MCF 10A (cell line): ENCODE measurements around the gene FAM221B. TPM values are rescaled to one million over a fixed set of nuclear protein-coding genes. Genes with fewer than 3 reads are reported as not detected.
A peak's percentile ranks its signal among the peaks of the same experiment; 100 is the strongest.

Experiments used
- BruUV-seq: library from RNA; stranded (reverse); fragments of 400-500 nt; replicated peaks from 2 replicates; lab custom pipeline; 2021; lab: Mats Ljungman, UMichigan
- CTCF ChIA-PET: fragments of 300-600 bp; sonication (Branson Sonifier 250); formaldehyde crosslinking; extraction: SDS; loops from one replicate; lab custom pipeline; 2021; ENCODE audit warnings: antibody characterized with exemption, inconsistent platforms; lab: Yijun Ruan, JAX
- POLR2A ChIA-PET: fragments of 300-600, 350-650 bp; sonication (Branson Sonifier 250); formaldehyde crosslinking; extraction: SDS; loops from one replicate; lab custom pipeline; 2020; ENCODE audit warnings: antibody characterized with exemption, inconsistent platforms; lab: Yijun Ruan, JAX
- DNase-seq: peaks from one replicate; pipeline ENCODE4 v3.0.0-alpha.2; 2018; ENCODE audit not compliant: unreplicated experiment
- H3K27ac Mint-ChIP-seq: one replicate; pipeline ENCODE4 v1.8.0; 2022; ENCODE audit warnings: mild to moderate bottlenecking, low read depth, mixed read lengths; ENCODE audit not compliant: unreplicated experiment
- H3K27me3 Mint-ChIP-seq: one replicate; pipeline ENCODE4 v1.8.0; 2022; ENCODE audit warnings: mixed read lengths; ENCODE audit not compliant: insufficient read depth, unreplicated experiment
- H3K36me3 Mint-ChIP-seq: one replicate; pipeline ENCODE4 v1.8.0; 2022; ENCODE audit warnings: mild to moderate bottlenecking, moderate library complexity, mixed read lengths; ENCODE audit not compliant: insufficient read depth, unreplicated experiment
- H3K4me1 Mint-ChIP-seq: one replicate; pipeline ENCODE4 v1.8.0; 2022; ENCODE audit warnings: mixed read lengths; ENCODE audit not compliant: insufficient read depth, unreplicated experiment
- H3K4me3 Mint-ChIP-seq: one replicate; pipeline ENCODE4 v1.8.0; 2022; ENCODE audit warnings: mild to moderate bottlenecking, moderate library complexity, mixed read lengths; ENCODE audit not compliant: unreplicated experiment
- H3K9me3 Mint-ChIP-seq: one replicate; pipeline ENCODE4 v1.8.0; 2022; ENCODE audit warnings: mixed read lengths; ENCODE audit not compliant: unreplicated experiment
- CTCF ChIP-seq: fragments of 200-600 bp; IDR thresholded peaks from one replicate; pipeline ENCODE4 v1.8.0; 2022; ENCODE audit warnings: antibody characterized with exemption, mild to moderate bottlenecking; ENCODE audit not compliant: unreplicated experiment
- intact Hi-C: fragments of 100-400 bp; cut with micrococcal nuclease; formaldehyde crosslinking; loops from 2 replicates; pipeline ENCODE4 v1.14.1; 2022
- total RNA-seq: library from RNA; stranded (reverse); gene quantifications from 2 replicates; pipeline ENCODE4 v1.2.3, GENCODE V29; 2022

FAM221B gene
- total RNA-seq, 1 experiment from 2014 or later = not detected

- no peaks in the 10 kb centered on the region for H3K9me3 Mint-ChIP-seq
- ChIA-PET CTCF (interaction anchor here (1.1 to 3.3 kb wide), 5 partner anchors 10 to 177 kb away, joined by 3 to 20 read pairs (median 5); no protein-coding TSS in a partner anchor), POLR2A (interaction anchor here (0.7 to 1.7 kb wide), 3 partner anchors 9 to 17 kb away, joined by 3 to 5 read pairs (median 5); no protein-coding TSS in a partner anchor)
- DNase-seq = no peak
- H3K27ac Mint-ChIP-seq = no peak overlapping the region
- H3K27me3 Mint-ChIP-seq = no peaks in the 10 kb centered on the region
- BruUV-seq = no TSS peak
- intact Hi-C loops = no loop called here
- no peak for TF ChIP-seq CTCF
- H3K4me1 Mint-ChIP-seq = no peaks in the 10 kb centered on the region
- no peak overlapping the region for H3K4me3 Mint-ChIP-seq
- H3K36me3 Mint-ChIP-seq = peaks cover 13% of the 10 kb centered on the region
Measured at GRCh38 chr9:35778496-35778895, 50.0 kb downstream of the FAM221B start.

GRCh38 chr9:35776018-35776417 lies 52.5 kb downstream of the FAM221B start:
- Mint-ChIP-seq H3K4me3 (no peak overlapping the region), H3K27me3 (no peaks in the 10 kb centered on the region), H3K36me3 (peaks cover 10% of the 10 kb centered on the region), H3K4me1 (no peaks in the 10 kb centered on the region), H3K9me3 (no peaks in the 10 kb centered on the region), H3K27ac (no peak overlapping the region)
- POLR2A ChIA-PET = interaction anchor here (0.9 to 1.2 kb wide), 2 partner anchors 44 to 114 kb away, joined by 3 to 4 read pairs; partner anchors contain the start of genes CREB3 and TLN1
- BruUV-seq = no TSS peak
- CTCF ChIA-PET = interaction anchor here (0.6 to 2.1 kb wide), 8 partner anchors 13 to 948 kb away, joined by 3 to 15 read pairs (median 4); partner anchors contain the start of gene PIGO
- no peak for TF ChIP-seq CTCF
- intact Hi-C loops = no loop called here
- DNase-seq = no peak

DNA sequence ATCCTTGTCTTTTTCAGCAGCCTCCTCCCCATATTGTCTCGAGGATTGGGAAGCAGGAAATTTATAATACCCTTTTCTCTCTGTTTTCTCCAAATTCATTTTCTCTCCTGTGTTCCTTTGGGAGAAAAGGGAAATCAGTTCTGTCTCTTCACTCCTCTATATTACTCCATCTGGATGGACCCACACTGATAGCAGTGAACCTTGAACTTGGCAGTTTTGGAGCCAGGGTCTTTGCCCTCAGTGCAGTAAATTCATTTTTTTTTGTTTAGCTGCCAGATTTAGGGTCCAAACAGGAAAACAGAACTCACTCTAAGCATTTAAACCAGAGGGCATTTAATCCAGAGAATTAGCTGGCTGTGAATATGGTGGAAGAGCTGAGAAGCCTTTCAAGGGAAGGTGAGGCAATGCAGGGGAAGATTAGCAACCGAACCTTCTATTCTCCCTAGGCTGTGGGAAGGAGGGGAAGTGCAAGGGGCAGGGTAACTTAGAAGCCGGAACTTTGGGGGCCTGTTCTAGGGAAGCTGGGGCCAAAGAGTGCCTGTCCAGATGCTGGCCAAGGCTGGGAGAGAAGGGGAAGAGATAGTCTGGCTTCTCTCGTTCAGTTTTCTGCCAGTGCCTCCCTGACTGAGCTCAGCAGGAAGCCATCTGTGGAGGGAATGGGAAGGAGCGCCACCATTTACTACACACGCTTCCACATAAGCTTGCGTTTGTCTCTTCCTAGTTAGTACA lies 53.5 kb downstream of the FAM221B start:
- ChIA-PET POLR2A (interaction anchor here (0.9 to 1.3 kb wide), 3 partner anchors 25 to 115 kb away, joined by 3 to 5 read pairs (median 4); partner anchors contain the start of genes CREB3 and TLN1), CTCF (interaction anchor here (0.6 to 2.1 kb wide), 8 partner anchors 14 to 679 kb away, joined by 3 to 15 read pairs (median 3); partner anchors contain the start of gene PIGO)
- no peak for TF ChIP-seq CTCF
- BruUV-seq = no TSS peak
- intact Hi-C loops = no loop called here
- Mint-ChIP-seq H3K4me3 (no peak overlapping the region), H3K27ac (no peak overlapping the region), H3K27me3 (no peaks in the 10 kb centered on the region), H3K36me3 (peaks cover 5% of the 10 kb centered on the region), H3K9me3 (no peaks in the 10 kb centered on the region), H3K4me1 (no peaks in the 10 kb centered on the region)
- no peak for DNase-seq

DNA sequence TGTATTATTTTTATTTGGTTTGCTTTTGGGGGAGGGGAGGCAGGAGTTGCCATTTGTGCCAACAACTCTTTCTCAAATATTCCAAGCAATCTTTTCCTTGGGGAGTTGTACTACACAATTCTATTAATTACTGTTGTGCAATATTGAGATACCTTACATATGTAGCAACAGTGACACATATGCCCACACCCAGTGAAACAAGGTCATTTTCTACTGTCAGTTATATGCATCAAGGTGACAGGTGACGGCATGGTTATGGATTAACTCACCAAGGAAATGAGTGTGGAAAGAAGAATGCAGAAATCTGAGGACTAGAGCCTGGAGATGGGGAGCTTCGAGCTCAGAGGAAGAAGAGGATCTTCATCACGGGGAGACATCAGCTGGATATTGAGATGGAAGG lies 56.6 kb downstream of the FAM221B start:
- BruUV-seq = no TSS peak
- intact Hi-C loops = no loop called here
- no peak overlapping the region for H3K4me3 Mint-ChIP-seq
- H3K36me3 Mint-ChIP-seq = peaks cover 5% of the 10 kb centered on the region
- CTCF ChIA-PET = interaction anchor here (0.8 to 2.4 kb wide), 10 partner anchors 10 to 139 kb away, joined by 3 to 9 read pairs (median 5); partner anchors contain the start of genes GBA2 and RGP1
- no peaks in the 10 kb centered on the region for H3K9me3 Mint-ChIP-seq
- POLR2A ChIA-PET = interaction anchor here (0.6 to 3.3 kb wide), 15 partner anchors 11 to 849 kb away, joined by 3 to 24 read pairs (median 4); partner anchors contain the start of genes ARHGEF39, CREB3, RGP1 and TLN1
- DNase-seq = peak; percentile 70
- no peaks in the 10 kb centered on the region for H3K27me3 Mint-ChIP-seq
- no peak overlapping the region for H3K27ac Mint-ChIP-seq
- no peak for TF ChIP-seq CTCF
- H3K4me1 Mint-ChIP-seq = no peaks in the 10 kb centered on the region
